Erythroblast (primary cell): ENCODE results near the gene VASN.
"Not testable (repeated sequence)": the region's sequence is repeated elsewhere in the genome, so short reads cannot be mapped to it uniquely, and the experiment has no call there.

Experiments used
- DNase-seq, 2 experiments: peaks; one replicate each; lab custom pipeline; 2025; lab: John Stamatoyannopoulos, UW
- GATA1 ChIP-seq: IDR thresholded peaks from 2 replicates; pipeline ENCODE4 v1.6.1; 2011; ENCODE audit warnings: low read depth, mild to moderate bottlenecking, control low read depth, low read length, moderate library complexity
- POLR2A ChIP-seq: IDR thresholded peaks from 2 replicates; pipeline ENCODE4 v1.6.1; 2011; ENCODE audit warnings: mild to moderate bottlenecking, low read length

The VASN gene

GRCh38 chr16:4342866-4343744 is 28.5 kb upstream of the VASN start:
- TF ChIP-seq POLR2A (no peak), GATA1 (no peak)
- no peak for DNase-seq

GRCh38 chr16:4344300-4344982 is 27.2 kb upstream of the VASN start:
- DNase-seq = not testable (repeated sequence)

GRCh38 chr16:4344983-4345835 is 26.4 kb upstream of the VASN start:
- TF ChIP-seq GATA1 (no peak), POLR2A (no peak)
- peak in 1 of 2 experiments; percentile 39 for DNase-seq

GRCh38 chr16:4345836-4346781 is 25.5 kb upstream of the VASN start:
- TF ChIP-seq POLR2A (no peak), GATA1 (no peak)
- DNase-seq = peak; percentile 28 to 51

GRCh38 chr16:4347010-4347409 is 24.6 kb upstream of the VASN start:
- DNase-seq = no peak

GRCh38 chr16:4347765-4348509 is 23.7 kb upstream of the VASN start:
- TF ChIP-seq POLR2A = no peak
- no peak for TF ChIP-seq GATA1
- DNase-seq = peak; percentile 84 to 93

More at GRCh38 chr16:4347010-4347409, 24.6 kb upstream of the VASN start:
- TF ChIP-seq GATA1 = no peak
- no peak for TF ChIP-seq POLR2A

GRCh38 chr16:4349332-4349731 is 22.3 kb upstream of the VASN start:
- DNase-seq = no peak
- TF ChIP-seq POLR2A = no peak
- TF ChIP-seq GATA1 = no peak

- TF ChIP-seq GATA1 (no peak), POLR2A (no peak)
- no peak for DNase-seq
Observed at GRCh38 chr16:4350365-4350786, 21.3 kb upstream of the VASN start.

GRCh38 chr16:4350787-4351659 is 20.6 kb upstream of the VASN start, which contains the start of gene PAM16:
Gene PAM16, minus strand, starts transcription at chr16:4351321. Its CDS starts 87 bp downstream, at chr16:4351234.
- DNase-seq = peak; percentile 96 to 97

GRCh38 chr16:4351880-4352279 is 19.8 kb upstream of the VASN start:
- no peak for DNase-seq
- TF ChIP-seq GATA1 = no peak
- TF ChIP-seq POLR2A = no peak

More at GRCh38 chr16:4350787-4351659, 20.6 kb upstream of the VASN start, which contains the start of gene PAM16:
- no peak for TF ChIP-seq GATA1
- TF ChIP-seq POLR2A = peak; percentile 52

GRCh38 chr16:4352843-4353242 is 18.8 kb upstream of the VASN start:
- no peak for DNase-seq
- TF ChIP-seq POLR2A (no peak), GATA1 (no peak)
